Glomerular visceral epithelial cell (primary cell): ENCODE measurements around the gene RALGPS1.

Experiments used
- DNase-seq: peaks from one replicate; pipeline ENCODE4 v3.0.0-alpha.2; 2016; ENCODE audit errors: extremely low spot score

The RALGPS1 gene

DNA sequence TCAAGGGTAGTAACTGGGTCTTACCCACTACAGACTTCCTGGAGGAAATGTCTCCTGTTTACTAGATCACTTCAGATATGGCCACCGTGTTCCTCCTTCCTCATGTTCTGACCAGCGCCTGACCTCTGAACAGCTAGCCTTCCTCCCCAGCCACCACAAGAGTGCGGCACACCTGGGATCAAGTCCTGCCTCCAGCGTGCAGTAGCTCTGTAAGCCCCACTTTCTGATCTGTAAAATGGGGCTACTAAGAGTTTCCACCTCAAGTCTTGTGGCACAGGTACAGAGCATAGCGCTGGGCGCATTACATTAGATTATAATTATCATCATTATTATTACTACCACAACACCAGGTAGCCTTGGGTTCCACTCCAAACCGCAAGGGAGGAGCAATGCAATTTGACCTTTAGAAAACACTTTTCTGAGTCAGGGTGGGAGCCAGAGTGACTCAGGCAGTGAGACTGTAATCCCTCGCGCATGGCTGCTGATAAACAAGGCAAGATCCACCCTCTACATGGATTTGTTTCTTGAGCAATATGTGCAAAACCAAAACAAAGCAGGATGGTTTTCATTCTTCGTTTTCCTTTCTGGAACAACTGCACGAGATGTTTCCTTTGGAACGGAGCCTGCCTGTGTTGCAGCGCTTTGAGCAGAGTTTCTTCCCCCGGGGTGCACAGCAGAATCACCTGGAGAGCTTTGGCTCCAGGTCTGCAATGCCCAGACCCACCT lies 272.8 kb downstream of the RALGPS1 start:
- DNase-seq: peak; percentile 83

- DNase-seq: no peak
Observed at GRCh38 chr9:127188396-127188795, 273.8 kb downstream of the RALGPS1 start.

DNA sequence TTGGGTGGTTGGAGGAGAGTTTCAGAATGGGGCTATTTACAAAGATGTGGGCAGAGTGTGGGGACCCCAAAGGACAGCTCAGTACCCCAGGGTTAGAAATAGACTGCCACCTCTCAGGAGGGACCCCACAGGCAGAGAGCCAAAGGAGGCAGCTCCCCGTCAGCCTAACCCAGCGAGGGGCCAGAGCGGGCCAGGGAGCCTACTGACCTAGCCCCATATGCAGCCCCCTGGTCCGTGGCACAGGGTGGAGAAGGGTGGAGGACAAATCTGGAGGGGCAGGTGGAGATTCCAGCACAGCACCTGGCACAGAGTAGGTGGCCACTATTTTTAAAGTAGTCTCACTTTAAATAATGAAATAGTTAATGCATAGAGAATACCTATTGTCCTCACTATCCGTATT lies 275.0 kb downstream of the RALGPS1 start:
- DNase-seq: no peak

DNA sequence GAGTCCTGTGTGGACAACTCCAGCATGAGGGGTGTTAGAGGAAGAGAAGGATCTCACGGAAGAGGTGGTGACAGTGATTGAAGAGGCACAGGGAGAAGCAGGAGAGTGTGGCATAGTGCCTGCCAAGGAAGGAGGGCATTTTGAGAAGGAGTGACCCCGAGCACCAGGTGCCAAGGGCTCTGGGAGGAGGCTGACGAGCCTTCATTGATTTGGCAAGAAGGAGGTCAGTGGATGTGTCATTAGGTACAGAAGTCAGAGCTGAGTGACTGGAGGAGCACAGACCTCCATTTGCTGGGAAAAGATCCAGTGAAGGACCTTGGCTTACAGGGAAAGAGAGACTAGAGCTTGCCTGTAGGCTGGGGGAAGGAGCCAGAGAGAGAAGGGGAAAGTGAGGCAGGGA lies 278.2 kb downstream of the RALGPS1 start:
- no peak for DNase-seq

GRCh38 chr9:127193483-127193882 lies 278.9 kb downstream of the RALGPS1 start:
- no peak for DNase-seq

GRCh38 chr9:127194881-127195713 lies 280.5 kb downstream of the RALGPS1 start:
- peak; percentile 90 for DNase-seq

- DNase-seq: no peak
Observed at GRCh38 chr9:127195976-127196825, 281.6 kb downstream of the RALGPS1 start.

DNA sequence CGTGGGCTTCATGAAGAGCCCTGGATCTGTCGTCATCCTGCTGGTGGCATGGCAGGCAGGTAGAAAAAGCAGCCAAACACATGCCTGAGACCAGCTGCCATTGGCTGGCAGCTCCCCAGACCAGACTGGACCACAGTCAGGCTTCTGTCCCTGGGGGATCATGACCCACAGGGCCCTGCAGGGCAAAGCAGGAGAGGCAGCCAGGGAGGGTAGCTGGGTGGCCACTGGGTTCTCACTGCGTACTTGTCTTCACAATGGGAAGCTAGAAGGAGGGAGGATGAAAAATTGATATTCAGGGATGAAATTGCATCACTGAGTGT lies 282.2 kb downstream of the RALGPS1 start:
- DNase-seq: no peak

GRCh38 chr9:127197186-127197860 lies 282.7 kb downstream of the RALGPS1 start:
- no peak for DNase-seq

GRCh38 chr9:127197861-127198430 lies 283.4 kb downstream of the RALGPS1 start:
- DNase-seq: no peak

GRCh38 chr9:127198587-127198986 lies 284.0 kb downstream of the RALGPS1 start:
- no peak for DNase-seq

DNA sequence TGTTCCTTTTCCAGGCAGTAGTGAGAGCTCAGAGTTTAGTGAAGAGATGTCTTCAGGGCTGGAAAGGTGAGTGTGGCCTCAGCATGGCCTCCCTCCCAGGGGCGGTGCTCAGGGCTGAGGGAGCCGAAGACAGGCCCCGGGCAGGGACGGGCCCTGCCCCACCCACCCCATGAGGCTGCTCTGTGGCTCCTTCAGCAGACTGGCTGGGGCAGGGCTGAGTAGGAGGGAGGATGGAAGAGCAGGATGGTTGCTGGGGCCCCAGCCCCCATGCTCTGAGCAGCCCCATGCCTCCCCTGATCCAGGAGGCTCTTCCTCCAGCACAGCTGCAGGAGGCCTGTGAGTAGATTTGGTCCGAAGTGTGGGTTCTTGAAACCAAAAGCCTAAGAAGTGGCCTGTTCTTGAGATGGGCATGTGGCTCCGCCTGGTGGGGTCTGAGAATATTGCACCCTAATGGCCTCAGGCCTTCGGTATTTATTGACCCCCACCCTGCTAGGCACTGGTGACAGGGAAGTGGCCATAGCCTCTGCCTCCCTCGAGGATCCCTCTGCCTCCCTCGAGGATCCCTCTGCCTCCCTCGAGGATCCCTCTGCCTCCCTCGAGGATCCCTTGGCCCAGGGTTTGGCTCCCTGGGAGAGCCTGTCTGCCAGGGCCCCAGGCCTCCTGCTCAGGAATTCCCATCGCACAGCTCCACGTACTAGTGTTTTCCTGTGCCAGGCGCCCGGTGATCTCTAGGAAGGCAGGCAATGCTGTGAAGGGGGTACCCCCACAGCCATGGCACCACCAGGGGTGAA lies 284.6 kb downstream of the RALGPS1 start:
- peak; percentile 79 for DNase-seq

- no peak for DNase-seq
Observed at GRCh38 chr9:127200106-127200862, 285.7 kb downstream of the RALGPS1 start.

DNA sequence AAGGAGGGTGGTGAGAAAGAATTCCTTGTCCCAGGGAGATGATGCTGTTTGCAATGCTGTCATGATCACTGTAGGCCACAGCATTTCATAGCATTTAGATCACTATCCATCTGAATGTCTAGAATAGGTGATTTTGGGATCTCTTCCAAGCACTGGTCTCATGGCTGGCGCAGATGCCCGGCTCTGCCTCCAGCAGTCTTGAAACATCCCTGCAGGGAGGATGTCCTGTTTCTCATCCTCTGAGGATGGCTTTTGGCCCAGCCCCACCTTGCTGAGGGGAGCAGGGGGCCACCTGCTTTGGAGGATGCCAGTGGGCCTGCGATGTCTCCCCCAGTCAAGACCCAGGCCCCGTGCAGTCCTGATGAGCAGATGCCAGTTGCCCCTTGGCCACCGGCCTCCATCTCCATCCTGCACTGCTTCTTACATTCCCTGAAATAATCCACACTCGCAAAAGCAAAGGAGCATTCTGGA lies 286.5 kb downstream of the RALGPS1 start:
- DNase-seq: peak; percentile 35

- DNase-seq: no peak
Observed at GRCh38 chr9:127201731-127202130, 287.1 kb downstream of the RALGPS1 start.

GRCh38 chr9:127202461-127203169 lies 288.0 kb downstream of the RALGPS1 start:
- DNase-seq: no peak

- DNase-seq: no peak
Observed at GRCh38 chr9:127203681-127204327, 289.2 kb downstream of the RALGPS1 start.

DNA sequence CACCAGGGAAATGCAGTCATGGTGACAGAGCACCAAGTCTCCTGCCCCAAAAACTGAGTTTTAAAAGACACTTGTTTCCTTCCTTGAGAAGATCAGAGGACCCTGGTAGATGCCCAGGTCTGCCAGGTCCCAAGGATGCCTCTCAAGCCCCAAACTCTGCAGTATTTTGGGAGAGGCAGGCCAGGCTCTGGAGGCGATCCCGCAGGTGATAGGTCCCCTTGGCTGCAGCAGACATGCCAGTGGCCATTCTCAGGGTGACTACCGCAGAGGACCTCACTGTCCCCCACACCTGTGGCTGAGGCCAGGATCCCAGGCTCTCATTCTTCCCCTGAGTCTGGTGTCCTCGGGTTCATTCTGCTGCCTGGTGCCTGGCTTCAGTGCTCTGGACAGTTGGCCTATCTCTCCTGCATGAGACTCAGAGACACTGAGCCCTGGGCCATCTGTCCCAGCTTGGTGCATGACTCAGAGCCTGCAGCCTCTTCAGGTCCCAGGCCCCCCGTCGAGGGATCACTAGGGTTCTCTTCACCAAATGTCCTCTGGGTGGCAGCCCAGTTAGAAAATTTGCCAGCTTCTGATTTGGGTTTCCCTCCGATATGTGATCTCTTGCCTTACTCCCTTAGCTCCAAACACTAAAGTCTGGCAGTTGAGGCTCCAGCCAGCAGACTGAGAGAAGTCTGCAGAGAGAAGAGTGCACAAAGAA lies 290.3 kb downstream of the RALGPS1 start:
- DNase-seq: peak; percentile 43
